IPS DF 19.7 (cell line): ENCODE data around the gene OR2A7.
"Not testable (repeated sequence)": the region's sequence is repeated elsewhere in the genome, so short reads cannot be mapped to it uniquely, and the experiment has no call there.

ENCODE experiments used
- DNase-seq: peaks from one replicate; pipeline ENCODE4 v3.0.0-alpha.2; 2013; ENCODE audit warnings: low read depth, low spot score

The OR2A7 gene, protein sequence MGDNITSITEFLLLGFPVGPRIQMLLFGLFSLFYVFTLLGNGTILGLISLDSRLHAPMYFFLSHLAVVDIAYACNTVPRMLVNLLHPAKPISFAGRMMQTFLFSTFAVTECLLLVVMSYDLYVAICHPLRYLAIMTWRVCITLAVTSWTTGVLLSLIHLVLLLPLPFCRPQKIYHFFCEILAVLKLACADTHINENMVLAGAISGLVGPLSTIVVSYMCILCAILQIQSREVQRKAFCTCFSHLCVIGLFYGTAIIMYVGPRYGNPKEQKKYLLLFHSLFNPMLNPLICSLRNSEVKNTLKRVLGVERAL

DNA sequence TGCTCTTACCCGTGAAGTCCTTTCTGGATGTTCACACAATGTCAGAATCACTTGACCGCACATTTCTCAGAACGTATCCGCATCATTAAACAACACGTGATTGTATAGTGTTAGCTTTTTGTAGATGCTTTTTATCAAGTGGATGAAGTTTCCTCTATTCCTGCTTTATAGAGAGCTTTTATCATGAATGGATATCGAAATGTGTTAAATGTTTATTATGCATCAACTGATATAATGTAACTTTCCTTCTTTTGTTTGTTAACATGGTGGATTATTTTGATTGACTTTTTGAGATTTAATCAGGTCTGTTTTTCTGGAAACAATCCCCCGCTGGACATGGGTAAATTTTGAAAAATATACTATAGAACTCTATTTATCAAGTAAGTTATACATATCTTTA lies at the start of gene OR2A7:
Gene OR2A7, minus strand, starts transcription at position 101 of the 400 bp plus-strand sequence. CDS start 5,164 bp downstream, outside the sequence.
- DNase-seq, result not testable (repeated sequence)

GRCh38 chr7:144311872-144312469 lies 47.4 kb upstream of the OR2A7 start, which contains the start of gene OR2A1:
Gene OR2A1 (plus strand): TSS chr7:144312419. CDS start chr7:144318125, 5,706 bp downstream.
- not testable (repeated sequence) for DNase-seq

DNA sequence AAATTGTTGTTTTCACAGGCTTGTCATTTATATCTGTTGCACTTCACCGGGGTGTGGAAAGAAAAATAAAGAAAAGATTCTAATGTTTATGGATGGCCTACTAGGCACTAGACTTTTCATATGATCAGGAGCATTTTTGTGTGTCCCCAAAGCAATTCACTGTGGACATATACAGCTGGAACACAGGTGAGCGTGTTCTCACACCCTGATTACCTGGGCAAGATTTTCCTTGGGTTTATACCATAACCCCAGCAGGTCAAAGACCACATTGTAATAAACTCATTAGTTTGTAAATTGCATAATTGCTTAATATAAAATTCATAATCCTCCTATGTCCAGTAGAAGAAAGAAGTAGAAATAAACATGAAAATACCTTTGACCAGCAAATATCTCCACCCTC lies 46.6 kb upstream of the OR2A7 start:
- DNase-seq, result not testable (repeated sequence)

GRCh38 chr7:144309702-144310101 lies 45.1 kb upstream of the OR2A7 start:
- DNase-seq, result not testable (repeated sequence)

- DNase-seq, result not testable (repeated sequence)
Measured at GRCh38 chr7:144305156-144305555, 40.6 kb upstream of the OR2A7 start.

DNA sequence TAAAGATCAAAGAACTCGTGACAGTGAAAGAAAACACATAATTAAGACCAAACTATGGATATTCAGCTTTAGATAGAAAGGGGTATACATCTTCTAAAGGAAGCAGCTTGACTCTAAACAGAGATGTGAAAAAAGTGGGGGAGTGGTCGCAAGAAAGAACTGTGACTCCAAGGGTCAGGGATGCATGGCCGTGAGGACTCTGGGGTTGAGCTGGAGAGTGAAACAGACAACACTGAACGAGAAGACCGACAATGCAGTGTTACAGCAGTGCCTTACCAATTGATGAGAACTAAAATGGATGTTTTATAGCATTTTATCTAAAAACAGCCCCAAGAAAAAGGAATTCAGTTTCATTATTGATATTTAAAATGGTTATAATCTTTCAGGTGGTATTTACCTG lies 39.0 kb upstream of the OR2A7 start:
- DNase-seq, result not testable (repeated sequence)

DNA sequence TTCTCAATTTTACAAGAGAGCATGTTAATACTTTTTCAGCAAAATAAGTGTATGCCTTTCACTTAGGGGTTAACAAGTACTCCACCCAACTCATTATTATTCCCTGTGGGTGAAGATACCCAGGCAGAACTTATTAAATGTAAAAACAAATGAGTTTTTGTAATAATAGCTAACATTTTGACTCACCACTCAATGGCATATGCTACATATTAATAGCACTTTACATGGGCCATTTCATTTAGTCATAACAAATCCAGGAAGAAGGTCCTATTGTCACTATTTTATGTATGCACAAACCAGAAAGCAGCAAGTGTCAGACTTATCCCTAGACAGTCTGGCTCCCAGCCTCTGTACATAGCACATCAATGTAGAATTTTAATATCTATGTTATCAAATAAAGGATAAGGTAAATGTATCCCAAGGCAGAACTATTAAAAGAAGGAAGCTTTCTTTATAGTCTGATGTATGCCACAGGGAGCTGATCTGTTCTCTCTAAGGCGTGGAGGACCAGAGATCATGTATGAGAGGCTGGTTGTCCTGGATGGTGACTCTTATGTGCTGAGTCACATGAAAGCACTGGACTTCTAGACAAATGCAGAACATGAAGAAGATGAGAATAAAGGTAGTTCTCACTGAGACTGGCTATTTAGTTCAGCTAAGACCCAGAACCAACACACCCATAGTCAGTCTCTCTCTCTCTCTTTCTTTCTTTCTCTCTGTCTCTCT lies 38.1 kb upstream of the OR2A7 start:
- not testable (repeated sequence) for DNase-seq

- not testable (repeated sequence) for DNase-seq
Measured at GRCh38 chr7:144293794-144294499, 29.4 kb upstream of the OR2A7 start.

DNA sequence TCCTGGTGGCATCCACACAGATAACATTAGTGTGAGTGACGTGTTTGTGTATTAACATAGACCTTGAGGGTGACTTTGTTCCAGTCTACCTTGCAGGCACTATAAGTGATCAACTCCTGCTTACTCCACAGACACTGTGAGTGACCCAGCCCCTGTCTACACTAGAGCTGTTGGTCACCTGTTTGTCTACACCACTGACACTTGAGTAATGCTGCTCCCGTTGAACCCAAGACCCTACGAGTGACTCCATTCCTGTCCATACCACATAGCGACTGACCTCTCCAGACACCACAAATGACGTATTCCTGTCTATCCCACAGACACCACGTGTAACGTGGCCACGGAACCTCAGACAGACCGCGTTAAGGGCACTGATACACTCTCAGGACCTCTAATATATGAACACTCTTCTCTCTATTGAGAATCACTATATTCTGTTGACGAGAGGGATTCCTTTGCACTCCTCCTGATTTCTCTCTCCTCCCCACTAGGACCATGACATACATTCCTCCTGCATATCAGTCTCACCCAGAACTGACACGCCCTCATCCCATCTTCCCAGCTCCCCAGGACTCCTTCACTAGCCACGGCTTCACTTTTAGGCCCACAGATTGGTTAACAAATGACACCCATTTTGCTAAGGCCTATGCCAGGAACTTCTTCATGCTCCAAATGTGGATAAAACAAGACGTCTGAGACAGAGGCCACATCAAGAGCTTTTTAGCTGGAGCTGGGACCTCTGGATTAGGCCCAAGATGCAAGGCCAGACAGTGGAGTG lies 28.0 kb upstream of the OR2A7 start:
- DNase-seq, result not testable (repeated sequence)

DNA sequence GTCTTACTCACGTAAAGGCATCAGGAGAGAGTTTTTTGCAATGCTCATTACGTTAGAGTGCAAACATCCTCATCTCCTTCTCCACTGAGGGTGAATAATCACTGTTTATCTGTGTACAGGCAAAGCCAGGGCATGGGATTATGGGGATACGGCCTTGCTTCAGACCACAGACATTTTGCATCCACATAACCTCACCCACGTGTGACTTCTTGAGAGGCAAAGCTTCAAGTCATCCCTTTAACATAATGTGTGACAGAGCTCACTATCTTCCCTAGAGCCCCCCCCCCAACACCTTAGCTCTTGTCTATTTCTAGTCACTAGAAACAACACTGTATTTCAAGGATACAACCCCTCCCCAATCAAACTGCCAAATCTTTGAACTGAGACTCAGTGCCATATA lies 27.0 kb upstream of the OR2A7 start:
- DNase-seq, result not testable (repeated sequence)

- DNase-seq, result not testable (repeated sequence)
Measured at GRCh38 chr7:144287171-144287784, 22.7 kb upstream of the OR2A7 start.

DNA sequence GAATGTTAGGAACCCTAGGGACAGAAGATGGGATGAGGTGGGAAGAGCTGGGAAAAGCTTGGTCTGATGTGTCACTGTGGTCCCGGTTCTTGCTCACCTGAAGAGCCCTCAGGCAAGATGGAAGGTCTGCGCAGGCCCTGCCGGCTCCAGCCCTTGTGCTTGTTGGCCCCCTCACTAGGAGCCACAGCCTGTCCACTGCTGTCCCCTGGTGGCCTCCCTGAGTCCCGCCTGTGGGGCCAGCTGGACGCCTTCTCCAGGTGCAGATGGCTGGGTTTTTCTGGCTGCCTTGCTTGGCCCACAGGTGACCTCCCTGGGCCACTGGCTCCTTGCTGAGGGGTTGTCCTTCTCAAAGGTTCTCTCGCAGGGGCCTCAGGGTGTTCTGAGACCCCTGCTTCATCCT lies 19.1 kb upstream of the OR2A7 start:
- DNase-seq, result not testable (repeated sequence)

- DNase-seq, result not testable (repeated sequence)
Measured at GRCh38 chr7:144282490-144282889, 17.9 kb upstream of the OR2A7 start.

DNA sequence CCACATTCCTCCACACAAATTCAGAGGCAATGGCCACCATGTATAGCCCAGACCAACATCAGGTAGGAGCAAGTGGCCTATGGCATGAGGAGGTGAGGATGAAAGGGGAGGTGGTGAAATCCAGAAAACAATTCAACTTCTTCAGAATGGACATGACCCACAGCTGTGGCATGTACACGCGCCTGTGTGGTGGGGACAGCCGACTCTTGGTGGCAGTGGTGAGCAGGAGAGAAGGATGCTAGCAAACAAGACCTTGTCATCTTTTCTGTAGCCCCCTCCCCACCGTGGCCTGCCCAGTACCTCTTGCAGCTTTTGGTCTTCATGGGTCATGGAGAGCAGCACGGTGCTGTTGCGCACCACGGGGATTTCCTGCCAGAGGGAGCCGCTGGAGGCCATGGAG lies 17.4 kb upstream of the OR2A7 start:
- not testable (repeated sequence) for DNase-seq

- DNase-seq, result not testable (repeated sequence)
Measured at GRCh38 chr7:144280010-144280409, 15.4 kb upstream of the OR2A7 start.

DNA sequence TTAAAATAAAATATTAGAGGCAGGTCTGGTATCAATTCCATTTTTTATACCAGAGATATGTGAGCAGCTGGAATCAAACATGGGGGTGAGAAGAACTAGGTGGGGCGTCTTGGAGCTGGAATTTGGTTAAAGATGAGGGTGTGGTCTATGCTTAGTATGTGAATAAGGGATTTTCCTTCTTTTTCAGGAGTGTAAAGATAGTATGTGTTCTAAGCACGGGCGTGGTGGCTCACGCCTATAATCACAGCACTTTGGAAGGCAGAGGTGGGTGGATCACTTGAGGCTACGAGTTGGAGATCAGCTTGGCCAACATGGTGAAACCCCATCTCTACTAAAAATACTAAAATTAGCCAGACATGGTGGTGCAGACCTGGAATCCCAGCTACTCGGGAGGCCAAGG lies 10.7 kb upstream of the OR2A7 start:
- DNase-seq, result not testable (repeated sequence)

- DNase-seq, result not testable (repeated sequence)
Measured at GRCh38 chr7:144269188-144269587, 4.6 kb upstream of the OR2A7 start, which contains the start of gene CTAGE8. Gene CTAGE8 (minus strand): TSS chr7:144269288. CDS start chr7:144269250, 38 bp downstream.

DNA sequence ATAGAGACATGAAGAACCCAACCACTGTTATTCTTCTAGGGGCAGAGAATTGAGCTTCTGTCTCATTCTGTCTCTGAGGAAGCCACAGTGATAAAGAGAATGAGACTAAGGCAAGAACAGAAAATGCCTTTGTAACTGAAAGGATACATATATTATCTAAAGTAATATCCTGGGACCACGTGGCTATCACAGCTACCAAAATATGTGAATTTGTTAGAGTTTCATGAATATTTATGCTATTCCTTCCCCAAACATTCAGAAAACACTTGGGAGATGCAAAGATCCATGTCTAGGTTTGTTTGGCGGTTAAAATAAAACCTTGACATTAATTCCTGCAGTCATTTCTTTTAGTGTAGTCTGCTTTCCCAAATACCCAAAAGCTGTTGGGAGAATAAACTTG lies 2.5 kb downstream of the OR2A7 start:
- DNase-seq, result not testable (repeated sequence)

DNA sequence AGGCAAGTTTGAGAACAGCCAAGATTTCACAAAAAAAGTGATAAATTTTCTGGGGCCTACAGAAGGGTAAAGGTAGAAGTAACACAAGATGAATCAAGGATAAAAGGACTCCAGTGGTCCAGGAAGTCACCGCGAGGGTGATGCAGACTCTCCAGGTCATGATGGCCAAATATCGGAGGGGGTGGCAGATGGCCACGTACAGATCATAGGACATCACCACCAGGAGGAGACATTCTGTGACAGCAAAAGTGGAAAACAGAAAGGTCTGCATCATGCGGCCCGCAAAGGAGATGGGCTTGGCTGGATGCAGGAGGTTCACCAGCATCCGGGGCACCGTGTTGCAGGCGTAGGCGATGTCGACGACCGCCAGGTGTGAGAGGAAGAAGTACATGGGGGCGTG lies 5.5 kb downstream of the OR2A7 start:
- not testable (repeated sequence) for DNase-seq

DNA sequence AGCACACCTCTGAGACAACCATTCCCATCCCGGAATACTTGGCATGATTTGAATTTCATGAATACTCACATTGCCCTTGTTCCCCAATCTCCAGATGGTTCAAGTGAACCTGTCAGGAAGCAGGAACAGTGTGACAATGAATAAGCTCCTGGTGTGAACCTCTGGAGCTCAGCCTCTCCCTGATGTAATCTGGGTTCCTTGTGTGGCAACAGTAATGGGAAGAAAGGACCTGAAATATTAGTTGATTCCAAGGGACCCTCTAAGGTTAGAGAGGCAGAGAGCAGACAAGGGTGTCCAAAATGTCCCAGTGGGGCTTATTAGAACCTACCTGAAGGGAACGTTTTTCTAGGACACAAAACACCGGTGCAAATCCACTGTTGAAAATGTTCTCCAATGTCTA lies 8.5 kb downstream of the OR2A7 start:
- peak; percentile 17 for DNase-seq
